T follicular helper cell (primary cell): Measurements from ENCODE around the gene TM7SF3.

ENCODE experiments used
- DNase-seq: peaks from one replicate; pipeline ENCODE4 v3.0.0-alpha.2; 2020; ENCODE audit warnings: low read depth

Gene TM7SF3

GRCh38 chr12:27015730-27016076 is 1.5 kb upstream of the TM7SF3 start:
- DNase-seq = no peak

GRCh38 chr12:27014859-27015729 is 910 bp upstream of the TM7SF3 start:
- no peak for DNase-seq

- no peak for DNase-seq
These were observed 536 bp downstream of the TM7SF3 start for GRCh38 chr12:27013611-27014084.

- DNase-seq = no peak
These were observed 1.3 kb downstream of the TM7SF3 start for GRCh38 chr12:27012982-27013255.

GRCh38 chr12:27012239-27012981 is 1.8 kb downstream of the TM7SF3 start:
- DNase-seq = no peak

GRCh38 chr12:27009881-27010301 is 4.3 kb downstream of the TM7SF3 start:
- DNase-seq = no peak

- DNase-seq = no peak
These were observed 6.1 kb downstream of the TM7SF3 start for GRCh38 chr12:27008081-27008480.

DNA sequence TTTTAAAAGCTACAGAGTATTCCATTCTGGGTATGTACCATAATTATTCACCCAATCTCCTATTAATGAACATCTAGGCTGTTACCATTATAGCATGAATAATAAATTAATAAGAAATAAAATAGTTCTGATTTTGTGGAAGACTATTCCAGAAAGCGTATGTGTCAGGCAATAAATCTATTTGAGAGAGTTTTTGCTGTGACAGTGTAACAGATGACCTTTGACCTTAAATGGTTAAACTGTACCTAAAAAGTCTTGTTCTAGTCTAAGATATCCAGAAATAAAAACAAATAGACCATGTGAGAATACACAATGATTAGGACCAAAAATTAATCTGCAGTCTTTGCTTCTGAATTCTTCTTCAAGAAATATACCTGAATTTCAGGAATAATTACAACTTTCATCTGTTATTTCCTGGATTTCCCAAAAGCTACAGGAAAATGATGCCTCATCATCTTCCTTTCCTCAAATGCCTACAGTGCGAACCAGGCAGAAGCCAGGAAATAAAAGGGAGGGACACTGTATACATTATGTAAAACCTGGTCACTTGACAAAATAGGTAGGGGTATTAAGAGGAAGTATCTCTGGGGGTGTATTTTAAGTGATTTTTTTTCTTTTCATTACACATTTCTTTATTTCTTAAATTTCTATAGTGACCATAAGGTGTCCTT is 7.3 kb downstream of the TM7SF3 start:
- DNase-seq = no peak

DNA sequence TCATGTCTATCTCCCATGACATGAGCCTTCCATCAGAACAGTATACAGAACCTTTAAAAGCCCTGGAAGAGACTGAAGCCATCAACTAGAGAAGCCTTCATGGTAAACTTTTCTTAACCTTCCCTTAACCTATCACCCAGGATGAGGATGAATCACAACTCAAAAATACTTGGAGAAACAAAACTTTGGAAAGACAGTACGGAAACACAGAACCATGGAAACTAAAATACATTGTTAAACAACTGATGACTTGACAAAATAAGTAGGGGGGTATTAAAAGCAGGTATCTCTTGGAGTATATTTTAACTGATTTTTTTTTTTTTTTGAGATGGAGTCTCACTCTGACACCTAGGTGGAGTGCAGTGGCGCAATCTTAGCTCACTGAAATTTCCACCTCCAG is 8.7 kb downstream of the TM7SF3 start:
- no peak for DNase-seq

- DNase-seq = no peak
These were observed 10.5 kb downstream of the TM7SF3 start for GRCh38 chr12:27003421-27004381.

- no peak for DNase-seq
These were observed 12.0 kb downstream of the TM7SF3 start for GRCh38 chr12:27002141-27002540.

DNA sequence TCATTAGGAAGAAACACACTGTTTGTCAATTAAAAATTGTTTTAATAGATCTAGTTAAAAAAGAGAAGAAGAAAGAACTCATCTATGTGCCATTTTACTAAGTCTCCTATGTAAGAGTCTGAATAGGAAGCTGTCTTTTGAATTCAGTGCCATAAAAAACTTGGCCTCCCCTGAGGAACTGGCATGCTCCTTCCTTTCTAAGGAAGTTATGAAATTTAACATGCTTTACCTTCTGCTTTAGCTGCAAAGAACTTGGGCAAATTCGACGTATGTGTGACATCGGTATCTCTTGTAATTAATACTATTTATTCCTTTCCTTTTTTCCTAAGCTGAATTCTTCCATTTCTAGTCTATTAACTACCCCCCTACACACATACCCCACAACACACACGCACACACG is 12.5 kb downstream of the TM7SF3 start:
- no peak for DNase-seq

- no peak for DNase-seq
These were observed 13.2 kb downstream of the TM7SF3 start for GRCh38 chr12:27000961-27001360.

- DNase-seq = no peak
These were observed 17.2 kb downstream of the TM7SF3 start for GRCh38 chr12:26997003-26997402.

GRCh38 chr12:26995706-26996105 is 18.5 kb downstream of the TM7SF3 start:
- no peak for DNase-seq

GRCh38 chr12:26994109-26994508 is 20.1 kb downstream of the TM7SF3 start:
- DNase-seq = no peak

GRCh38 chr12:26991826-26992225 is 22.4 kb downstream of the TM7SF3 start:
- no peak for DNase-seq

DNA sequence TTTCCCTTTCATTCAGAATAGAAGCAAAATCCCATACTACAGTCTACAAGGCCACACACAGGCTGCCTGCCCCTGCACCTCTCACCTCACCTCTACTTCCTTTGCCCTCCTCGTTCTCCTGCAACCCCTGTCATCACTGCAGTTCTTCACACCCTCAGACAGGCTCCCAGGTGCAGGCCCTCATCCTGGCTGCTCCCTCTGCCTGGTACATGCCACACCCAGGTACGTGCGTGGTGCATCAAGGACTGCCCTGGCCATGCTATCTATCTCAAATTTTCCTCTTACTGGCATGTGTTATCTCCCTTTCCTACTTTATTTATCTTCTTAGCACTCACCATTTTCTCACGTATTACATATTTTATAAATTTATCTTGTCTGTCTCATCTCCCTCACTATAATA is 24.3 kb downstream of the TM7SF3 start:
- no peak for DNase-seq

- no peak for DNase-seq
These were observed 25.5 kb downstream of the TM7SF3 start for GRCh38 chr12:26988703-26989102.

DNA sequence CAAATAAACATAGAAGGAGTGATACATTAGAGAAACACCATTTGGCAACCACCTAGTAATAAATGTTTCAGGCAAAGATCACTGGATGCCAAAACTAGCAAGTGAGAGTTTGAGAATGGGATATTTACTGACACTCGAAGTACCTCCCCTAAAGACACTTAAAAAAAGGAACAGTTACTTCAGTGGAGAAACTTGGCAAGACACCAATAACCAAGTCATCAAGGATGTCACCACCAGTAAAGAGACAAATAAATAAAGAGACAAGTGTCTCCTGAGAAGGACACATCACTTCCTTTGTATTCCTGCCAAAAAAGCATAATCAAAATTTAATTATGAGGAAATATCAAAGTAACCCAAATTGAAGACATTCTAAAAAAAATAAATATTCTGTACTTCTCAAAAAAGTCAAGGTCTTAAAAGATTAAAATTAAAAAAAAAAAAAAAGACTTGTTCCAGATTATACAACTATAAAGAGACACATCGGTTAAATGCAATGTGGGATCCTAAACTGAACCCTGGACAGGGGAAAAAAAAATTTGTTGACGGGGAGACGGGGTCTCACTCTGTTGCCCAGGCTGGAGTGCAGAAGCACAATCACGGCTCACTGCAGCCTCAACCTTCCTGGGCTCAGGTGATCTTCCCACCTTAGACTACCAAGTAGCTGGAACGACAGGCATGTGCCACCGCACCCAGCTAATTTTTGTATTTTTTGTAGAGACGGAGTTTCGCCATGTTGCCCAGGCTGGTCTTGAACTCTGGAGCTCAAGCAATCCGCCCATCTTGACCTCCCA is 26.4 kb downstream of the TM7SF3 start:
- DNase-seq = no peak

DNA sequence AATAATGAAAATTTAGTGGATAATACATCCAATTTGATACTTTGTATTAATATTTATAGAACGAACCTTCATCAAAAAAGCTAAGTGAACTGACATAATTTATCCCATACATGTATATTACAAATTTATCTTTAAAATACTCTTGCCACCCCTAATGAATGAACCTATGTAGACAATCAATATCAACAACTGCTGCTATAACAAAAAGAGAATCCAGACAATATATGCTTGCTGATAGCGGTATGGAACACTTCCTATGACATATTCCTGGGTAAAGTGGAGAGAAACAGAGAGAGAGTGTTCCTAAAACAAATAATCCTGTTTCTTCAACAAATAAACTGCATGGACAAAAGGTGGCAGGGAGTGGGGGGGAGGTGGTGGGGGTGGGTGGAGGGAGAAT is 31.3 kb downstream of the TM7SF3 start:
- DNase-seq = no peak
